A673 (cell line): ENCODE results near the gene SLIT1.

Experiments used
- EZH2 ChIP-seq: fragments of 200-600 bp; sonication (generic); IDR thresholded peaks from 2 replicates; pipeline ENCODE4 v1.6.1; 2017; ENCODE audit warnings: borderline replicate concordance, low read depth, mild to moderate bottlenecking, mixed read lengths, antibody characterized with exemption, low read length; ENCODE audit not compliant: poor library complexity, severe bottlenecking
- TF ChIP-seq, protein P1 (sequence below): fragments of 300-800, 200-600 bp; sonication (generic); conservative IDR thresholded peaks from 2 replicates; pipeline ENCODE4 v1.5.1; 2017; ENCODE audit warnings: low read depth, mild to moderate bottlenecking, antibody characterized with exemption, low read length, moderate library complexity, mixed read lengths

DNA sequence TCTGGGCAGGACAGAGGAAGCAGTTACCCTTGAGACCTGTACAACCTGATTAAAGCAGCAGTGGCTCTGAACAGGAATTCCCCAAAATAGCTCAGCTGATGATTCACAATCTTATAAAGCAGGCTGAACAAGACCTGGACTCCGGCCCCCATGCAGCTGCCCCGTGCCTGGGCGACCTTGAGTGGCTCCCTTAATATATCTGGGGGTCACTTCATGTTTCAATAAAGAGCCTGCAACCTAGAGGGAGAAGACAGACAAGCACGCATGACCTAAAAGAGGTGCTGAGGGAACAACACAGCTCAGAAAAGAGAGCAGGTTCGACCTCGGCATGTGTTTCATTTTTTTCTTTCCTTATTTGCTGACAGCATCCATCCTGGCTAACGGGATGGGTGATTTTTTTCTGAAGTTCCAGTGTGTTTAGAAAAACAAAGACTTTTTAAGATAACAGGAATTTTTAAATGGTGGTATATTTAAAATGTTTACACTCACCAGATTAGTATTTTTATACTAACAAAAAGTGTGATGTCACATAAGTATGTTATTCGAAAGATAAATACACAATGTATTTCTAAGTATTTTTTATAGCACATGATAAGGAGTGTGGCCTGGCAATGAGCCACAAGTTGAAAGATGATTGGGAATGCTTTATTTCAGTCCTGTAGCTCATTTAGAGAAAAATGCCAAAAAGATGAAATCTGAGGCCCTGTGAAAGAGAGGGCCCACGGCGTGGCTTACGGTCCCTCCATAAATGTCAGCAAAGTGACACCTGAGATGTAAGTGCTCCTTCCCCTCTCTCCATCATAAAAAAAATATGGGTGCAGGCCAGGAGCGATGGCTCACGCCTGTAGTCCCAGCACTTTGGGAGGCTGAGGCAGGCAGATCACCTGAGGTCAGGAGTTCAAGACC lies 161.3 kb downstream of the SLIT1 start:
- no peak for TF ChIP-seq EZH2
- TF ChIP-seq, protein P1, sequence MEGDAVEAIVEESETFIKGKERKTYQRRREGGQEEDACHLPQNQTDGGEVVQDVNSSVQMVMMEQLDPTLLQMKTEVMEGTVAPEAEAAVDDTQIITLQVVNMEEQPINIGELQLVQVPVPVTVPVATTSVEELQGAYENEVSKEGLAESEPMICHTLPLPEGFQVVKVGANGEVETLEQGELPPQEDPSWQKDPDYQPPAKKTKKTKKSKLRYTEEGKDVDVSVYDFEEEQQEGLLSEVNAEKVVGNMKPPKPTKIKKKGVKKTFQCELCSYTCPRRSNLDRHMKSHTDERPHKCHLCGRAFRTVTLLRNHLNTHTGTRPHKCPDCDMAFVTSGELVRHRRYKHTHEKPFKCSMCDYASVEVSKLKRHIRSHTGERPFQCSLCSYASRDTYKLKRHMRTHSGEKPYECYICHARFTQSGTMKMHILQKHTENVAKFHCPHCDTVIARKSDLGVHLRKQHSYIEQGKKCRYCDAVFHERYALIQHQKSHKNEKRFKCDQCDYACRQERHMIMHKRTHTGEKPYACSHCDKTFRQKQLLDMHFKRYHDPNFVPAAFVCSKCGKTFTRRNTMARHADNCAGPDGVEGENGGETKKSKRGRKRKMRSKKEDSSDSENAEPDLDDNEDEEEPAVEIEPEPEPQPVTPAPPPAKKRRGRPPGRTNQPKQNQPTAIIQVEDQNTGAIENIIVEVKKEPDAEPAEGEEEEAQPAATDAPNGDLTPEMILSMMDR, result no peak
